GM18507 (cell line): Measurements from ENCODE around the gene ZNG1B.
"Not testable (repeated sequence)": the region's sequence is repeated elsewhere in the genome, so short reads cannot be mapped to it uniquely, and the experiment has no call there.

Experiments
- DNase-seq: peaks from one replicate; pipeline ENCODE4 v3.0.0; 2011; ENCODE audit warnings: low read depth; ENCODE audit not compliant: insufficient read length; ENCODE audit errors: extremely low spot score
- FAIRE-seq: peaks from 2 replicates; lab custom pipeline; 2011; peaks lifted over from hg19 to GRCh38; lab: Jason Lieb, UNC

The ZNG1B gene

DNA sequence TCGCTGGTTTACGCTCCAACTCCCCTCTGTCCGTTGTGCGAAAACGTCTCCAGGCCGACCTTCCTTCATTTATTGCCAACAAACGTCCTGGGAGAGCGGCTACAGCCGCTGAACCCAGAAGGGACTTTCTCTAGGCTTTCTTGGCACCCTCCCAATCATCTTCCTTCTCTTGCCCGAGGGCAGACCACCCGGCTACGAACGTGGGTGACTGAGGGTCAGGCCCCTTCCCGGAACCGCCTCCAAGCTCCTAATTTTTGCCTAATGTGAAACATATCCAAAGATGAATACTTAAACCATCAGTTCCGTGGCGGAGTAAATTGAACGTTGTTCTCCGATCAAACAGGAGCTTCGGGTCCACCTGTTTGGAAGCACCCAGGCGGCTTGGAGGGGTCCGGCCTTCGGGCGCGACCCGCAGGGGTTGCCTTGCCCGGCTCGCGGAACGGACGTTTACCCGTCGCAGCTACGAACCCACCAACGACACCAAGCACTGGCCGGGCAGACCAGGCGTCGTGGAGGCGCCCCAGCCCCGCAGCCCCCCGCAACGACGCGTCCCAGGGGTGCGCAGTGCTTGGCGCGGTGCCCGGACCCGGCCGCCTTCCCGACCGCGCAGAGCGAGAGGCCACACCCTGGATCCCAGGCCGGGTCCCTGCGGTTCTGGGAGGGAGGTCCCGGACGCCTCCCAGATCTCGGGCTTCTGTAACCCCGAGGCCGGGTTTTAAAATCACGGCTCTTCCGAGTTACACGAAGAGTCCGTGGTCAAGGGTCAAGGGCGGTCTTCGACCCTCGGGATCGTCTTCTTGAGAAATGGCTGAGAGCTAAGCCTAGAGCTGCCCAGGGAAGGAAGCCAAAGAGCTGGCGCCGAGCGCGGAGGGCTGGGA lies 65.0 kb downstream of the ZNG1B start:
- not testable (repeated sequence) for DNase-seq, FAIRE-seq

DNA sequence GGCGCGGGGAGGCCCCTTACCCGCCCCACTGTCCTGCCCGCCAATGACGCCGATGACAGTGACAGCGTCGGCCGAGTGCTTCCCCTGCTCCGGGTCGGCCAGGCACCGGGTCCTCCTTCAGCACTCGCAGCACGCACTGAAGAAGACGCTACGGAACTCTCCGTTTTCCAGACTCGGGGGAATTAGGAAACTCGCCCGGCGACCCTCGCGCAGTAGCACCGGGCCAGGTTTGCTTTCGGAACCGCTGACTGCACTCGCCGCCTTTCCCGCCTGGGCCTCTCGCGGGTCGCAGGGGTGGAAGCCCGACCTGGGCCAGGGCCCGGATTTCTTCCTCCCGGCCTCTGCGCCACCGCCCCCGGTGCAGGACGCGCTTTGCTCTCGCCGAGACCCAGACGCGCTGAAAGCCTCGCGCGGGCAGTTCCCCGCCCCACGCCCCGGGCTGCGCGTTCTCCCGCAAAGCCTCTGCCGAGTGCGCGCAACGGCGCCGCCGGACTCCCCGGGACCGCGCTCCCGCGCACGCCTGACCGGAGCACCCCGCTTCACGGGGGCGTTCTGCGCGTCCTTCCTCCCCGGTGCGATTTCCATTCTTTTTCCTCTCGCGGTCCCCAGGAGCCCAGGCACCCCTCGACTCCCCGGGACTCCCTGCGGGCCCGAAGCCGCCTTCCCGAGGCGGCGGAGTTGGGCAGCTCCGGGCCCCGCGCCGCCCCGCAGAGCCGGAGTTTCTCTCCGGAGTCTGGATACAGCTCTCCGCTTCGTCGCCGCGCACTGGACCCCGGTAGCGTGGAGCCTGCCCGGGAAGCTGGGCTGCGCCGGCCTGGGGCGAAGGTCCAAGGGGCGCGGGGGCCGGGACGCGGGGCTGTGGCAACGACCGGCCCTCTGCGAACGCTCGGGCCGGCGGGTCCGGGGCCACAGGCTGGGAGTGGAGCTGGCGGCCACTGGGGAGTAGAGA lies 65.9 kb downstream of the ZNG1B start:
- not testable (repeated sequence) for DNase-seq, FAIRE-seq

DNA sequence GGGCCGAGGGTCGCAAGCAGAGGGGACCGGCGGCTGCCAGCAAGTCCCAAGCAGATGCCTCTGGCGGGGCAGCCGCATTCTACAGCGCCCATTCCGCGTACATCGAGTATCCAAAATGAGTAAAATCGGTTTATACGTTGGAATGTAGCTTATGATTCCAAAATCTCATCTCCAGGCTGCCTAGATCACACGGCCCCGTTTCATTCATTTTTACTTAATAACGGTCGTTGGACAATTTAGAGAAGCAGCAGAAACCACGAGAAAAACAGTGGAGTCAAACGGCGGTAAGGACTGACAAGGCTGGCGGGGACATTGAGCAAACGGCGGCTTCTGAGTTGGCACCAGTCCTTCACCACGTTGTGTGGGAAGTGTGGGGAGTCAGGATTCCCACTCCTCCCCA lies 66.6 kb downstream of the ZNG1B start:
- not testable (repeated sequence) for FAIRE-seq, DNase-seq

DNA sequence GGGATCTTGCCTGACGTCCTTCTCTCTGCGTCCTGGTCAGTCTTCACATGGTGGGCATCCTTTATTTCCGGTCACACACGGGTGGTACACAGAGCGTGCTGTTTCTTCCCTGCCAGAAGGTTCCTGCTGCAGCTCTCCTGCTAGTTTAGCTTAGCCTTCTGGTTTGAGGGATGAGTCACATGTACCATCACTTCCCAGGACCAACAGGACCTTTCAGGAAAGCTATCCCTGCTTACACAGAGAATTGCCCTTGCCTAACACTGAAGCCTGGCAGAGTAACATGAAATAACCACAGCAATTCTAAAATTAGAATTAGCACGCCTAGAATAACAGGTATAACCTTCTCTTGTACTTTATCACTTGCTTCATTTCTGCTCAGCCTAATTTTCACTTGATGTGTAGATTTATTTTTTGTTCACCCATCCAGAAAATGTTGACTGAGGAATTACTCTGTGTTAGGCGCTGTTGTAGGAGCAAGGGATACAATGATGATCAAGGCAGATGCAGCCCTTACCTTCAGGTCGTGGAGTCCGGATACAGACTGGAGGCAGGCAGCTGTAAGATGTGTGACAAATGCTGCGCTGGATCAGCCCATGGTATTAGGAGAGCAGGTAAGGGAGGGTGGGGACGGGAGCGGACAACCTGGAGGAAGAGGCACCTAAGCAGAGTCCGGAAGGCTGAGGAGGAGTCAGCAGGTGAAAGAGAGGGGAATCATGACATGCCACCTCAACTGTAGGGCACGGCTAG lies 70.1 kb downstream of the ZNG1B start:
- DNase-seq, FAIRE-seq: not testable (repeated sequence)

DNA sequence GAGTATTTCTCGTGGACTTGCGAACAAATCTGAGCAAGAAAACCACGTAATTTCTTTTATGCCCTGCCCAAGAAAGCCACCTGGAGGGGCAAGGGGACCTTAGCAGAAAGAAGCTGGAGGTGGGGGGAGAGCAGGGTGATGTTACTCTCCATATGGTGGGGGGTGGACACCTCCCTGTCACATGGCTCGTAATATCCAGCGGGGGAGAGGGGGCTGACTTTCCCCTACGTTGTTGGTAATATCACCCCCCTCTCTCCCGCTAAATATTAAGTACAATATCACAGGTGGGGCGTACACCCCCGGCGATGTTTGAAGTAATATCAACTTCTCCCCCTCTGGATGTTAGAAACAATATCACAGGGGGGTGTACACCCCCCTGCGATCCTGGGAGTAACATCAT lies 70.7 kb downstream of the ZNG1B start:
- DNase-seq, FAIRE-seq: not testable (repeated sequence)

DNA sequence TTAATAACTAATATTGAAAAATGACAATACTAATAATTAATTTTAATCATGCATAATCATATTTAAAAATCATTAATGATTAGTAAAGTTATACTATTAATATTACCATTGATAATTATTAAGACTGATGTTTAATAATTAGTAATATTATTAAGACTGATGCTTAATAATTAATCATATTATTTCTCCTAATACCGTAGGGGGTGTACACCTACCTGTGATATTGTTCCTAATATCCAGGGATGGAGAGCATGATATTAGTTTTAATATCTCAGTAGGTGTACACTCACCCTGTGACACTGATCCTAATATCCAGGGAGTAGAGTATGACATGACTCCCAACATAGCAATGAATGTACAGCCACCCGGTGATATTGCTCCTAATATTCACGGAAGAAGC lies 73.4 kb downstream of the ZNG1B start:
- FAIRE-seq, DNase-seq: not testable (repeated sequence)

DNA sequence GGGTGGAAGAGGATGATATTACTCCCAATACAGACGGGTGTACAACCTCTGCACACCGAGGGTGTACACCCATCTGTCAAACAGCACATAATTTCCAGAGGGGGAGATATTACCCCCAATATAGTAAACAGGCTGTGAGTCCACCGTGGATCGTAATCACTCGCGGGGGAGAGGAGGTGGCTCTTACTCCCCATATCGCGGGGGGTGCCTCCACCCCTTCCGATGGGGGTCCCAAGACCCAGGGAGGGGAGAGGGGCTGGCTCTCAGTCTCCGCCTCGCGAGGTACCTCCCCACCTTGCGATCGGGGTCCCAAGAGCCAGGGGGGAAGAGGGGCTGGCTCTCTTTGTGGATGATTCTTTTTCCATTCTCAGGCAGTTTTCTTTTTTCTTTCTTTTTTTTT lies 74.4 kb downstream of the ZNG1B start:
- FAIRE-seq, DNase-seq: not testable (repeated sequence)

DNA sequence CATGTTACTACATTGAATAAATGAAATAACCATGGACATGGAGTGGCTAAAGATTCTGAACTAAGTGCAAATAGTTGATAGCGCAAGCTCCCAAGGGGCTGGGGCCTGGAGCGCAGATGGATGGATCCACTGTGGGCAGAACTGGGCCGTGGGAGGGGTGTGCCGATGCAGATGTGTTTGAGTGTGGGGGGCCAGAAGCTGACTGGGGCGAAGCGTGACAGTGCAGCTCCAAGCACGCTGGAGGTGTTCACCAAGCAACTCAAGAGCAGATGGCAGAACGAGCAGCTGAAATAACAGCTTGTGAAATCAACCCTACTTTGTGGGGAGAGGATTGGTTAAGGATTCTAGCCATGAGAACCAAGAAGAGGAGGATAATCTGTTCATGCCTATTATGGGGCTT lies 78.0 kb downstream of the ZNG1B start:
- not testable (repeated sequence) for FAIRE-seq, DNase-seq

DNA sequence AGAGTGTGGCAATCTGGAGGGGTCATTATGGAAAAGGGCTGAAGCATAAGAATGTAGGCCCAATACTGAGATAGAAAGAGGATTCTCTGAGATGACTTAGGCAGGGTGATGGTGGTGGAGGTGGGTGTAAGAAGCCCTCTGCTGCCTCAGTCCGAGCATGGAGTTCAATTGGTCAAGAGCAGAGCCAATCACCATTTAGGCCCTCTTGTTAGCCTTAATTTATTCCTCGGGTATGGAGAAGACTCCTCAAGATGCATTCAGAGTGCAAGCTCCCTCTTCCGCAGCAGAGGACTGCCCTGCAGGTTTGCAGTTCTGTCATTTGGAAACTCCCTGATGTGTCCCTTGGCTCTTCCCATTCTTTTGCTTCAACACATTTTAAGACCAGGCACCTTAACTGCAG lies 78.5 kb downstream of the ZNG1B start:
- FAIRE-seq, DNase-seq: not testable (repeated sequence)

DNA sequence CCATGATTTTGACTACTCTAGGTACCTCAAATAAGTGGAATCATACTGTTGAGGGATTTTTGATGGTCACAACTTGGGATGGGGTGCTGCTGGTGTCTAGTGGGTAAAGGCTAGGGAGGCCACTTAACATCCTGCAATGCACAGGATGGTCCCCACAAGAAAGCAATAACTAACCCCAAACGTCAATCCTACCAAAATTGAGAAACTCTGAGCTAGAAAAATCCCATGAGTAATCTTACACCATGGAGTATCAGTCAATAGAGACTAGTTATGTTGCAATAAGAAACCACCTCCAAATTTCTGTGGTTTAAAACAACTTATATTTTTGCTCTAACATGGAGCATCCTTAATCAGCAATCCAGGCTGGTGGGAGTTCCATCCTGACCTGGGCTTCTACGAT lies 79.5 kb downstream of the ZNG1B start:
- FAIRE-seq, DNase-seq: not testable (repeated sequence)

DNA sequence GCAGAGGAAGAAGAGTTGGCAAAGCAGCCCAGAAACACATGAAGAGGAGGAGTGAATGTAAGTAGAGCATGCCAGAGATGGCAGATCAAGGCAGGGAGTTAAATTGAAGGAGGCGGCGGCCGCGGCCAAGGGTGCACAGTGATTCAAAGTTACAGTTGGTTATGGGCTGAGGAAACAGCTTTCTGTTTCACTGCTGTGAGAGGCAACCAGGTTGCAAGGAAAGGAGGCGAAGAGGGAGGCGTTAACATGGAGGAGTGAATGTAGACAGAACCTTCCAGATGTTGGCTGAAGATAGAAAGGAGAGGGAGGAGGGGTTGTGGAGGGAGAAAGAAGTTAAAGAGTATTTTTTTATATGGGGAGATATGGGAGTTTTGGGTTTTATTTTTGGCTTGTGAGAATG lies 83.3 kb downstream of the ZNG1B start:
- FAIRE-seq, result not testable (repeated sequence)

DNA sequence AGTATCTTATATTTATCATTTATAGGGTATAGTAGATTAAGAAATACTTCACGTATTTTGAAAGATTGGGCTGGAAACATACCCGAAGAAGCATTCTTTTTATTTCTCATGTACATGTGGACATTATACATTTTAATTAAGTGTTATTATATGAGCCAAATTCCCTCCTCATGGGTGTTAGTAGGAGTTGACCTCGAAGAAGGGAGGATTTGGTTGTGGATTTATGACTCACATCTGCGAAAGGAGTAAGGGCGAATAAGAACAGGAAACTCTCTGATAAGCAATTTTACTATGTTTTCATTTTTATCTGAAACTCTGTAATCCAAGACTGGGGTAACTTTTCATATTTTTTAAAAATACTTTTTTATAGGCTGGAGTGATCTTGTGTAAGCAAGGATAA lies 84.0 kb downstream of the ZNG1B start:
- not testable (repeated sequence) for FAIRE-seq, DNase-seq

More for the DNA sequence above, 83.3 kb downstream of the ZNG1B start:
- DNase-seq, result not testable (repeated sequence)

DNA sequence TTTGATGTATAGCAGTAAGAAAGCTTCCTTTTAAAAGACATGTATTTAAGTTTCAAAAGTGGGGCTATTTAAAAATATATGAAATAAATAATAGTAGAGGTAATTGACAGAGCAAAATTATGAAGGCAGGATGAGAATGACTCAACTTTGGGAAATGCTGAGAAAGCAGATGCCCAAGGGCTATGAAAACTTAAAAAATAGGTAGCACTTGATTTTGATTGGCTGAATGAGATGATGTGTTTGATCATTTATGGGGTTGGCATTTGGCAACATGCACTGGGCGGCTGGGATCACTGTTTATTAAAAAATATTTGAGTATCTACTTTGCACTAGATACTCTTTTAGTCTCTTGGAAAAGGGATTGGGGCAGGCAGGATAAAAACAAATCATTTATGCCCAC lies 87.5 kb downstream of the ZNG1B start:
- FAIRE-seq, DNase-seq: not testable (repeated sequence)

DNA sequence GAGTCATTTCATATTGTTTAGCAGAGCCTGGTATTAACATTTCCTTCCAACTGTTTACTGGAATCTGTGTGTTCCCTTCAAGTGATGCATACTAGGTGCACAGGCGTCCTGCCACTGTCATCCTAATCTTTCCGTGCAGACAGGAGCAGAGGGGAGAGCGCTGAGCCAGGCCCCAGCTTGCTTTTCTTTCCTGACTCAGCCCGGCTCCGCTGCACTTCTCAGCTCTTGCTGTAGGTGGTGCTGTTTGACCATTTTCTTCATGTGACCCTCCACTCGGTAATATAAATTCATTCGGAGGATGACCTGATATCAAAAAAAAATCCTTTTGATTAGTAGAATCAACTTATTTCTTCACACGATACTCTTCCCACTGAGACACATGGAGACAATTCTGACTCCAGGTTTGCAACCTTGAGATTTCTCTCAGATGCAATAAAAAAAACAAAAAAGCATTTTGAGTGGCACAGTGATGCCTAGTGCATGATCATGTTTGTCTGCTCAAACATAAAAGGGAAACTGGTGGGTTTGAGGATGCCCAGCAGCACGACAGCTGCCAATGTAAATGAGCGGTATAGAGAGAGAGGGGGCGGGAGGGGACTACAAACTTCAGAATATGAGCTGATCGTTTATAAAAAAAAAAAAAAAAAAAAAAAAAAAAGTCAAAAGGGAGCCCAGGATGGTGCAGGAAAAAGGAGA lies 90.0 kb downstream of the ZNG1B start:
- FAIRE-seq, DNase-seq: not testable (repeated sequence)

DNA sequence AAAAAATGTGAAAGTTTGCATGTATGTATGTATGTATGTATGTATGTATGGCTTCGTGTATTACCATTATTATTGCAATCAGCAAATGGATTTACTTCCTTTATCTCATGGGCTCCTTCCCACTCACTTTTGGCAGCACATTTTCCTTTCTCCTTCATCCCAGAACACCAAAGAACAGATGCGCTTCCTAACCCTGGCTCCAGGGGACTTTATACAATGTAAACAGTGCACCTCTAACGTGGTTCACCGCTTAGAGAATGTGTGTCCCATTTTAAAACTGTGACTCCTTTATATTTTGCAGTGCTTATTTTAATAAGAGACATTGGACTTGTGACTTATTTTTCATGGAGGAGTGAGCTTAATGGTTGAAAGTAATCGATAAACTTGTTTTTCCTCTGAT lies 90.6 kb downstream of the ZNG1B start:
- FAIRE-seq, DNase-seq: not testable (repeated sequence)

DNA sequence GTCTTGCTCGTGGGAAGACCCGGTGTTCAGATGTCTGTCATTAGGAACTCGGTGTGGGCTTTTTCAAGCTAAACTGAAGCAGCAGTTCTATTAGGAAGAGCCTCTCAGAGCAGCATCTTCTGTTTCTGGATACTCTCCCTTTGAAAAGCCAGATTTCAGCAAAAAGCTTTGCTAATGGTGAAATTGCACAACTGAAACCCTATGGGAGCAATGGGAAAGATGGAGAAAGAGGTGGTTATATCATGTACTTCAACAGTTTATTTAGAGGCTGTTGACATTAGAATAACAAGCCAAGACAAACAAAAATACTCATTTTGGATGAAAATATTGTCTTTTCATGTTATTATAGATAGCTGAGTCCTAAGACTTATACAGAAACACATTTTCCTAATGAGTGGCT lies 91.4 kb downstream of the ZNG1B start:
- not testable (repeated sequence) for DNase-seq, FAIRE-seq

DNA sequence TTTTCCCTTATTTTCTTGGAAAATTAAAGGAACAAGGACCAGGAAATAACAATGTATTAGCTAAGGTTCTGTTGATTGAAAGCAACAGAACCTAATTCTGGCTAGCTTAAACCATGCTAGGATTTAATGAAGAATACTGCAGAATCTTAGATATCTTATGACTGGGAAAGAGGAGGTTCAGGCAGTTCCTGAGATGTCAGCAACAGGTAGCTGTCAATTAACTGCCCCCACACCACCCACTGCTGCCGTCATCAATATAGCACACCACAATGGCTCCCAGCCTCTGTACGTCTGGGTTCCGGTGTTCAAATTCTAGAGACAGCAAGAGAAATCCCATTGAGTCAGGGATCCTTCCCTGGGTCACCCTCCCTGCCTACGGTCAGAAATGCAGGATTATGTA lies 95.5 kb downstream of the ZNG1B start:
- not testable (repeated sequence) for FAIRE-seq

DNA sequence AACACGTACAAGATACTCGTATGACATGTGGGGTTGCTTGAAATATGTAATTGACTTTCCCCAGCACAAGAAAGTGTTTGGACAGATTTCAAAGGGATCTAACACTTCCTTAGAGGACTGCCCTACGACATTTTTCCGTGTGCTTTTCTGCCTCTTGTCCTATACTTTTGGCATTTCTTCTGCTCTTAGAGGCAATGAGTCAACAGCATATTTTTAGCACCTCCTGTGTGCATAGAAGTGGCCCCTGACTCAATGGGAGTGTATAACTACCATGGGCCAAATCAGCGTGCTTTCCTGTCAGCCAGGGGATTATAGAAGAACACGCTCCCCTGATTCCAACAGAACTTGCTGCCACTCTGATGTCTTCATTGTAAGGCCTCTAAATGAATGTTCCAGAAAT lies 99.1 kb downstream of the ZNG1B start:
- not testable (repeated sequence) for DNase-seq, FAIRE-seq

More for the DNA sequence above, 95.5 kb downstream of the ZNG1B start:
- DNase-seq, result not testable (repeated sequence)
